ENCODE results near the gene NACC2.
A peak's percentile ranks its signal among the peaks of the same experiment; 100 is the strongest.

NACC2 gene

DNA sequence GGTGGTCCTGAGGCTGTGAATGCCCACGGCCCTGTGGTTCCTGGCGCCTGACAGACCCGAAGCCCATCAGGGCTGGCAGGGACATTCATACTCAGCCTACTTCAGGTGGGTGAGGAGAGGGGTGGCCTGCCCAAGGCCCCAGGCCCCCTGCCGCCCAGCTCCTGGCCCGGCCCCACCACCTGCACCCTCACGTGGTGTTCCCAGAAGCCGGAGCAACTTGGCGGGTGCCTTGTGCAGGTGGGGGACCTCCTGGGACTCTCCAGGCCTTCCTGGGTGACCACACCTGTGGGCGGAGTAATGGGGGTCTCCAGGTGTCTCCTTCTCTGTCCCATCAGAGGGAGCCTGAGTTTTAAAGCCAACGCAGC is 97.1 kb downstream of the NACC2 start:
- no peak for DNase-seq (ENCODE audit: low spot score)

DNA sequence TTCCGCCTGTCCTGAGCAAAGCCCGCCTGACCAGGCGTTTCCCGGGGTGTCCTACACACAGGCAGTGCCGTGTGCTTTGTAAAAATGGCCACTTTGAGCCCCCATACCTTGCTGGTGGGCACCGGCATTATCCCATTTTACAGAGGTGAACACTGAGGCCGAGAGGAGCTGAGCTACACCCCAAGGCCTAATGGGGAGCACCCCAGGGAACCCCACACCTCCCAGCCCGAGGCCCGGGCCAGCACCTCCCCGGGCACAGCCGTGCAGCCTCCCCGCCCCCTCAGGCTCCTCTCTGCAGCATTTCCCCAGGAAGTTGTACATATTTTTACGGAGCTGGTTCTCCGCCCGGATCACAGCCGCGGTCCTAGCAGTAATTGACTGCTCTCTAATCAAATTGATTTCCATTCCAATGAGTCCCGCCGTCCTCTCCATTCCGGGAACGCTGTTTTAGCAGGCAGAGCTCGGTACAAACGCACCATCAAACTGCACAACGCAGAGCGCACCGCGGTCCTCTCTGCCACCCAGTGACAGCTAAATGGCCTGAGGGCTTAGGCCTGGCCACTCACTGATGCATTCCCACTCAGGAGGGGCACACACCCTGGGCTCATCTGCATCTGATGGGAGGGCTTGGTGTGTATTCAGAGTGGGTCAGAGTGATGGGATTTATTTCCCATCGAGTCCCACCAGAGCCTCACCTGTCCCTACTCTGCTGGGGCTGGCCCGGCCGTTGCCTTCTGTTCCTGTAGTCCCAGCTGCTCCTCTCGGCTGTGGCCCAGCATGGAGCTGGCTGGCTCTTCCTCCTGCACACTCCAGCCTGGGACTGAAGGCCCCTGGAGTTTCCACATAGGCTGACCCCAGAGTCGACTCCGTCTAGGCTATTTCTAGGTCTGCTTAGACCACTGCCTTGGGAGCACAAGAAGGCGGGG is 97.7 kb downstream of the NACC2 start:
- no peak for DNase-seq (ENCODE audit: low spot score)

- DNase-seq (ENCODE audit: low spot score) = no peak
Measured at GRCh38 chr9:135995816-135996215, 99.3 kb downstream of the NACC2 start.

GRCh38 chr9:135994501-135995192 is 100.4 kb downstream of the NACC2 start:
- DNase-seq (ENCODE audit: low spot score) = no peak

GRCh38 chr9:135993765-135994500 is 101.2 kb downstream of the NACC2 start:
- no peak for DNase-seq (ENCODE audit: low spot score)

DNA sequence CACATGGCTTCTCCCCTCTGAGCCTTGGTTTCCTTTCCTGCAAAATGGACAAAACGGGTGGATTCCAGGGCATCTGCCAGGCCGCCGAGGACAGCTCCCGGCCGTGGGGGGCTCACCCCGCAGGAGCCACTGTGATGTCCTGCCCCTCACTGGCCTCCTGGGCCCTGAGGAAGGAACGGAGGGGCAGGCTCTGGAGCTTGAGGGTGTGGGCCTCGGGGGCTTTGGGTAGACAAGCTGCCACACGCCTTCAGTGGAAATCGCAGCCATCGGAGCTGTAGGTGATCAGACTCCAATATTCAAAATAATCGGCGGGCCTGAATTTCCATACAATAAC is 101.7 kb downstream of the NACC2 start:
- DNase-seq (ENCODE audit: low spot score) = no peak

DNA sequence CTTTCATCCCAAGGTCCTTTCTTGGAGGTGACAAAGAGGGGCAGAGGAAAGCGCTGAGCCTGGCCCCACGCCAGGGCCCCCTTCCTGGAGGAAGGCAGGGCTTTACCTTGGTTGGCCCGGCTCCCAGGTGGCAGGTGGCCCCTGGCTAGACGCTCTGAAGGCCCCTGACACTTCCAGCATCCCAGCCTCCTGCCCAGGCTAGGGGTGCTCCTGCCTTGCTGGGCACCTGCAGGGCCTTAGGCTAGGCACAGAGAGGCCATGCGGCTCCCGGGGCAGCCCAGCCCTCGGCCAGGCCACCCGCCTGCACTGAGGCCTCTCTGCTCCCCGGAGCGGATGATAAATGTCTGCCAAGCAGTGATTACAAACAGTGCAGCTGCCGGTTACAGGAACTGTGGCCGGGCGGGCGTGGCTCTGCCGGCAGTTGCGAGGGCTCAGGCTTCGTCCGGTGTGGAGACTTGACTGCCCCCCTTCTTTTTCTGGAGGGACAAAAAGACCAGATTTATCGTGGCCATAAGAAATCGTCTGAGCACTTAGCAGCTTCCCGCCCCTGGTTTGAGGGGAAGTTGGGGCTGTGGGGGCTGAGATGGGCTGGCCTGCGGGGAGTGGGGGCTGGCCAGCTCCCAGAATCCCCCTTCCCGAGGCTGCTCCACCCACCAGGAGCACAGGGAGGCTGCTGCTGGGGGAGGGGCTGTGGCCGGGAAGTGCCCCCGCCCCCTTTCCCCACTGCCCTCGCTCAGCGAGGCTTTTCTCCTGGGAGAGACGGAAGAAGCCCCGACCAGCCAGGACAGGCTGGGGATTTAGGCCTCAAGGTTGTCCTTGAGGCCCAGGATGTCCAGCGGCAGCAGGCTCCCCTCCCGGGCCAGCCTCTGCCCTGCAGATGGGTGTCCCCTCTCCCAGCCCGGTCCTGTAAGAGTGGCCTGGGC is 102.3 kb downstream of the NACC2 start:
- peak; percentile 71 for DNase-seq (ENCODE audit: low spot score)

DNA sequence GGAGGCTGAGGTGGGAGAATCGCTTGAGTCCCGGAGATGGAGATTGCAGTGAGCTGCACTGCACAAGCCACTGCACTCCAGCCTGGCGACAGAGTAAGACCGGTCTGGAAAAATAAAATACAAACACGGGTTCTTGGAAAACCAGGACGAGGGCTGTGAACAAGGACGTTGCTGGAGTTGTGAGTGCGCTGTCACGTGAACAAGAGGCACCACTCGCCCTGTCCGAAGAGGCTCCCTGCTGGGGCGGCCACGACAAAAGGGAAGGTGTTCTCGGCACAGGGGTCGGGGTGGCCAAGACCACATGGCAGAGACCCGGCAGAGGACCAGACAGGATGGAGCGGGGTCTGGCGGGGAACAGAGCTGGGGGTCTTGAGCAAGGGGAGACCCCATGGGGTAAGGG is 103.3 kb downstream of the NACC2 start:
- no peak for DNase-seq (ENCODE audit: low spot score)

DNA sequence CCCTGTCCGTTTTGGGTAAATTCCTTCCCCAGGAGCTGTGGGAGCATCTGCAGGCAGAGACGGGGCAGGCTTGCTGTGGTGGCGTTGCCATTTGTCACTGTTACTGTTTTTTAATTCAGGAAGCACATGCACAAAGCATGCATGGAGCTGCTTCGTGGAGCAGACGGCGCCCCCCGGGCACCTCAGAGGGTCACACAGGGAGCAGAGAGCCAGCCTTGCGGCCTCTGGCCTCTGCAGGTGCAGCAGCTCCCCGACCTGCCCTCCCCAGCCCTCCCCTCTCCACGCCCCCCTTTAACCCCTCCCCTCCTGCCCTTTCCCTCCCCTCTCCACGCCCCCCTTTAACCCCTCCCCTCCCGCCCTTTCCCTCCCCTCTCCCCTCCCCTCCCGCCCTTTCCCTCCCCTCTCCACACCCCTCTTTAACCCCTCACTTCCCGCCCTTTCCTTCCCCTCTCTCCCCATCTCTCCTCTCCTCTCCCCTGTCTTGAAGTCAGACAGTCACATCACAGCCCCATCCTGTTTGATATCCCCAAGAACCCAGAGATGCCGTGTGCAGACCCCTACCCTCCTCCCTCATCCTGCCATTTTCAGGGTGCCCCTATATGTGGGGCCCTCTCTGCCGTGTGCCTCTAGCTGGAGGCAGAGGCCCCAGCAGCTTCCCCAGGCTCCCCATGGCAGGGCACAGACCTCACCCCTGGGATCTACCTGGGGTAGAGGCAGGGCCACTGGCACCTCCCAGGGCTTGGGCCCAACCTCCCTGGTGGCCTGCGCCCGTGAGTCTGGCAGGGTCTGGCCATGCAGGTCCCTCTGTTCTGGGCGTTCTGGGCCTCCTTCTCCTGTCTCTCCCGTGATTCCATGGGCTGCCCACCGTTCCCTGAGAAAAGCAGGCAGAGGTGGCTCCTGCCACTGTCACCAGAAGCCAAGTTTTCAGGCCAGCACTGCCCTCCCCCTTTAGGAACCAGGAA is 104.3 kb downstream of the NACC2 start:
- DNase-seq (ENCODE audit: low spot score) = peak; percentile 41

GRCh38 chr9:135989722-135990467 is 105.2 kb downstream of the NACC2 start:
- DNase-seq (ENCODE audit: low spot score) = no peak

DNA sequence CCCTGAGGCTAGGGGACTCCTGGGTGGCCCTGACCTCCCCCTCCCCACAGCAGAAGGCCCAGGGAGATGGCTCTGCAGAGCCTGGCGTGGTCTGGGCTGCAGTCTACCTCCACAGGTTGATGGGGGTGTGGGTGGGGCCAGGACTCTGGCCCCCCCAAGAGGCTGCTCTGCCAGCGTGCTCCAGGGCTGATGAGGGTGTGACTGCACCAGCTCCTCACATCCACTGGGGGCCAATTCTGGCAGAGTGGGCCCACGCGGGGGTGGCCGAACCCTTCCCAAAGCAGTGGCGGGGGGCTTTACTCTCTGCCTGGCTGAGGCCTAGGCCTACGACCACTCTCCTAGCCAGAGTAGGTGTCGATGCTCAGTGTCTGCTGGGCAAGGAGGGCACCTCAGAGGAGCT is 105.9 kb downstream of the NACC2 start:
- no peak for DNase-seq (ENCODE audit: low spot score)

DNA sequence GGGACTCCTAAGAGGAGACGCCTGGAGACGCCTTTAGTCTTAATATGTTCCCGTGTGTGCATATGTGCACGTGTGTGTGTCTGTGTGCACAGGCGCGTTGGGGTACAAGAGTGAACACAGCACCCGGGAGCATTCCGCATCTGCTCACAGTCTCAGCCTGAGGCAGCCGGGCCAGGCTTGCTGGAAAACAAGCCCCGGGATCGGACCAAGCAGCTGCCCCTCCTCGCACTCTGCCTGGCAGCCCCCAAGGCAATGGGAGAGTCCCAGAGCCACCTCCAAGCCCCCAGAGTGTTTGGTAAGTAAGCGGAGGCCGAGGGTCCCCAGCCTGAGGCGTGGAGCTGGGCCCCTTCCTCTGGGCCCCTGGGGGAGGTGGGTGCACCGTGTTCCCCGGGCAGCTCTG is 106.6 kb downstream of the NACC2 start:
- no peak for DNase-seq (ENCODE audit: low spot score)

- DNase-seq (ENCODE audit: low spot score) = no peak
Measured at GRCh38 chr9:135987838-135988404, 107.2 kb downstream of the NACC2 start.

DNA sequence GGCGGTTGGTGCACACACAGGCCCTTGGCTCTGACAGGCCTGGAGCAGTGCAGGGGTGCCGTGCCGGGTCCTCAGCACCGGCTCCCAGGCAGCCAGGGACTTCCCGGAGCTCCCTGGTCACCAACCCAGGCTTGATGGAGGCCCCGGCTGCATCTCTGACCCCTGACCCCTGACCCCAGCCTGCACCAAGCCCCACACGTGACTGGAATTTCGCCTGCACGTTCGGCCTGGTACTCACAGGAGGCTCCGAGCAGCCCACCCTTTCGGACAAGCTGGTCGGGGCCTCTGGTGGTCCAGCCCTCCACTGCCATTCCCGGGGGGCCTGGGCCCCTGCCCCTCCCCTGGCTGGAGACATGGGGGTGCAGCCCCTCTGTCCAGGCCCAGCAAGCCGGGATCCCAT is 108.5 kb downstream of the NACC2 start:
- no peak for DNase-seq (ENCODE audit: low spot score)

GRCh38 chr9:135985889-135986288 is 109.2 kb downstream of the NACC2 start:
- DNase-seq (ENCODE audit: low spot score) = no peak

GRCh38 chr9:135985459-135985774 is 109.7 kb downstream of the NACC2 start:
- DNase-seq (ENCODE audit: low spot score) = no peak

GRCh38 chr9:135984072-135984710 is 110.9 kb downstream of the NACC2 start:
- no peak for DNase-seq (ENCODE audit: low spot score)

DNA sequence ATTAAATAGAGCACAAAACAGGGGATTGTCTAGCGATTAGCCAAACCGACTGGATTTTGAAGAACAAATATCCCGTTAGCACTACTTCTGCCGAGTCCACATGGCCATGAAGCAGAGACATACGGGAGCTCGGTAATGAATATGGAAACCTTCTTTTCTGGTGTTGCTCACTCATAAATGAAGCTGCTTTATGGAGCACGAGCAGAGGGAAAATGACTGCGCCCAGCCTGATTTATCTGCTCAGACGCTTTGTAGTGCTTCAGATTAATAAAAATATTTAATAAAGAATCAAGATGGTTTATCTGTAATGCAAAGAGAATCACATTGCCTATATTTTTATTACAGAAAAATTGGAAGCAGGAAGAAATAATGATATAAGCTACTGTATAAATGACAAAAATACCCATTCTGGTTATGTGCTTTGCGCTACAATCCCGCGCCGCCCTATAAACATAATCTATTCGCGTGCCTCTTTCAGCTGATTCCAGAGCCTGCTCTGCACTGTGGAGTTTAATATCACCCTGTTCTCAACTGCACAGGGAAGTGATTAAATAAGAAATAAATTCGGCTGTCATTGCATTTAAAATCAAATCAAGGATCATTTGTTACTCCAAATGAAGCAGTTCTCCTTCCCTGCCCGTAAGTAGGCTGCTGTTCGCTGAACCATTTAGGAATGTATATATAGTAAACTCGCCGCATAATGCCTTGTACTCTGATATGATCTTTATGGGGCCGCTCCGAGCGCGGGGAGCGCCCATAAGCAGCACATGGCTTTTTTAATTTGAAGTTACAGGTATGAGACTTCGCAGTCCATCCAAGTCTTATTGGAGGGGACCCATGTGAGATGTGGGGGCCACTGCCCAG is 111.6 kb downstream of the NACC2 start:
- no peak for DNase-seq (ENCODE audit: low spot score)
